HG03159 (cell line): ENCODE measurements around the gene AQP2.

Source experiments
- ATAC-seq: cut with Tn5 transposase; IDR thresholded peaks from one replicate; pipeline ENCODE4 v1.9.1; 2021; ENCODE audit warnings: mild to moderate bottlenecking, moderate library complexity; ENCODE audit not compliant: unreplicated experiment

Gene AQP2

GRCh38 chr12:49939707-49940106, 10.8 kb upstream of the AQP2 start:
- ATAC-seq: no peak

GRCh38 chr12:49941556-49942511, 8.7 kb upstream of the AQP2 start:
- no peak for ATAC-seq

- no peak for ATAC-seq
Measured at GRCh38 chr12:49942512-49942893, 8.0 kb upstream of the AQP2 start.

- no peak for ATAC-seq
Measured at GRCh38 chr12:49942921-49943624, 7.5 kb upstream of the AQP2 start.

- ATAC-seq: no peak
Measured at GRCh38 chr12:49943625-49943960, 6.9 kb upstream of the AQP2 start.

GRCh38 chr12:49944046-49944445, 6.5 kb upstream of the AQP2 start:
- no peak for ATAC-seq

GRCh38 chr12:49944718-49945117, 5.8 kb upstream of the AQP2 start:
- no peak for ATAC-seq

GRCh38 chr12:49945394-49946080, 5.0 kb upstream of the AQP2 start:
- peak; percentile 90 for ATAC-seq

- ATAC-seq: no peak
Measured at GRCh38 chr12:49946086-49946485, 4.5 kb upstream of the AQP2 start.

- no peak for ATAC-seq
Measured at GRCh38 chr12:49946497-49946896, 4.0 kb upstream of the AQP2 start.

- ATAC-seq: no peak
Measured at GRCh38 chr12:49947593-49948226, 2.8 kb upstream of the AQP2 start.

- ATAC-seq: no peak
Measured at GRCh38 chr12:49948866-49949845, 1.4 kb upstream of the AQP2 start.

GRCh38 chr12:49949866-49950265, 671 bp upstream of the AQP2 start:
- no peak for ATAC-seq

GRCh38 chr12:49951411-49952240, 1.1 kb downstream of the AQP2 start:
- no peak for ATAC-seq

GRCh38 chr12:49952391-49953055, 2.0 kb downstream of the AQP2 start:
- ATAC-seq: no peak

GRCh38 chr12:49953151-49953550, 2.6 kb downstream of the AQP2 start:
- ATAC-seq: no peak

GRCh38 chr12:49953961-49954846, 3.7 kb downstream of the AQP2 start:
- no peak for ATAC-seq
